ENCODE data around the gene TMEM126A.
A peak's percentile ranks its signal among the peaks of the same experiment; 100 is the strongest.
"Not testable (repeated sequence)": the region's sequence is repeated elsewhere in the genome, so short reads cannot be mapped to it uniquely, and the experiment has no call there.

TMEM126A gene

DNA sequence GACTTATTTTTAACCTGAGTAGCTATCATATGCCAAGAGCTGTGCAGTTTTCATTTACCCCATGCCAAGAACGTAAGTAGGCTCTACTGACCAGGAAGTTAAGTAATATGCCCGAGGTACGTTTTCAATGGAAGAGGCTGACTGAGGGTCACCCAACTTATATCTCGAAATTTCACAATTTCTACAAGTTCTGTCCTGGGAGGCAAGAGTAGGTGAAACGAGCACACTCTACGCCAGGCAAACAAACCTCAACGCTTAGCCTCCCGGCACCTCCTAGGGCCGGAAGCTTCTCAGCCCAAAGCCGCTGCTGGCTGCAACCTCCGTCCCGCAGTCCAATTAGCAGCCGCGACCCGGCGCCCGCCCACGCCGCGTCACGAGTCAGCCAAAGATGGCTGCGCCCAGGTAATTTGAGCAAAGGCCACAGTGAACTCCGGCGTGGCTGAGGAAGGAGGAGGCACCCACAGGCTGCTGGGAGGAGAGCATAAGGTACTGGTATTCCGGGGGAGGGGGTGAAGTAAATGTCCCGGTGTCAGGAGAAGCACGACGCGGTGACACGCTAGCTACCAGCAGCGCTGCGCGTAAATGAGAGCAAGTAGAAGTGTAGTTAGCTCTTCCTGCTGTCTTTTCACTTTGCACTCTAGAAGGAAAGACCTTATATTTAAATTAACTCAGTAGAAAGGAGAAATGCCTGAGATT lies at the start of gene TMEM126A:
TSS of gene TMEM126A (plus strand) at position 364 of the 696 bp plus-strand sequence. CDS start 2,289 bp downstream, outside the sequence.
- DNase-seq (ENCODE audit: low spot score) = peak; percentile 84
- TF ChIP-seq, protein P1, sequence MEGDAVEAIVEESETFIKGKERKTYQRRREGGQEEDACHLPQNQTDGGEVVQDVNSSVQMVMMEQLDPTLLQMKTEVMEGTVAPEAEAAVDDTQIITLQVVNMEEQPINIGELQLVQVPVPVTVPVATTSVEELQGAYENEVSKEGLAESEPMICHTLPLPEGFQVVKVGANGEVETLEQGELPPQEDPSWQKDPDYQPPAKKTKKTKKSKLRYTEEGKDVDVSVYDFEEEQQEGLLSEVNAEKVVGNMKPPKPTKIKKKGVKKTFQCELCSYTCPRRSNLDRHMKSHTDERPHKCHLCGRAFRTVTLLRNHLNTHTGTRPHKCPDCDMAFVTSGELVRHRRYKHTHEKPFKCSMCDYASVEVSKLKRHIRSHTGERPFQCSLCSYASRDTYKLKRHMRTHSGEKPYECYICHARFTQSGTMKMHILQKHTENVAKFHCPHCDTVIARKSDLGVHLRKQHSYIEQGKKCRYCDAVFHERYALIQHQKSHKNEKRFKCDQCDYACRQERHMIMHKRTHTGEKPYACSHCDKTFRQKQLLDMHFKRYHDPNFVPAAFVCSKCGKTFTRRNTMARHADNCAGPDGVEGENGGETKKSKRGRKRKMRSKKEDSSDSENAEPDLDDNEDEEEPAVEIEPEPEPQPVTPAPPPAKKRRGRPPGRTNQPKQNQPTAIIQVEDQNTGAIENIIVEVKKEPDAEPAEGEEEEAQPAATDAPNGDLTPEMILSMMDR (IDR thresholded peaks at IDR 0.05; ENCODE audit: extremely low read depth, missing control alignments) = no peak

DNA sequence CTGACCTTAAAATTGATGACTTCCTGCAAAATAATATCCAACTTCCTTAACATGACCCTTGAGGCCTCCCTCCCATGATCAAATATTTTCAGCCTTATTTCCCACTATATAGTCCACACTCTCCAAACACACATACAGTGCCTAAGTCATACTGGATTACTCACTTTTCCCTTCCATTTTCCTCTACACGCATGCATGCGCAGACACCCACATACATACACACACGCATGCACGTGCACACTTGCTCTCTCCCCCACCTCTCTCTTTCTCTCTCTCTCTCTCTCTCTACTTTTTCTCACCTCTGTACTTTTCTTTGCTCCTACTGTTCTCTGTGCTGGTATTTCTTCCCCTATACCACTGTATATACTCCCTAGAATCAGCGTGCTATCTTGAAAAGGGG lies 48.7 kb upstream of the TMEM126A start:
- TF ChIP-seq, protein P1 (IDR thresholded peaks at IDR 0.05; ENCODE audit: extremely low read depth, missing control alignments) = no peak
- no peak for DNase-seq (ENCODE audit: low spot score)

DNA sequence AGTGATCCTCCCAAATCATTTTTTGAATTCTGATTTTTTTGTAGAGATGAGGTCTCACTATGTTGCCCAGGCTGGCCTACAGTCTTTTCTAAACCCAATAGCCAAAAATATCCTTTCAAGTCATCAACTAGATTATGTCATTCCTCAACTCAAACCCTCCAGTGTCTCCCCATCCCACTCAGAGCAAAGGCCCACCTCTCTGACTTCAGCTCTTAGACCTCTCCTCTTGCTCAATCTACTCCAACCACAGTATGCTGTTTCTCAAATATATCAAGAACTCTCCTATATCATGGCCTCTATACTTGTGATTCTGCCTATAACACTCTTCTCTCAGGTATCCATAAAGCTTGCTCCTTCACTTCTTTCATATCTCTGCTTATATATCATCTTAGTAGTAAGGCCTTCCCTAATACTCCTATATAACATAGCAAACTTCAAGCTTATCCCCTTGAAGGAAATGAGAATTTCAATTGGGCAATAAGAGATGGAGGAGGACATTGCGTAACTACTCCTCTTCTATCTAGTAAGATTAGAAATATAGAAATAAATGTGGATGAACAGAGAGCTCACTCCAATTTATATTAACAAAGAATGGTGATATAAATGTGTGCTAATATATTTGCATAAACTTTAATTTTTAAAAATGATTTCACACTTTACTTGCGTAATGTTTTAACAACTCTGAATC lies 45.1 kb upstream of the TMEM126A start:
- no peak for DNase-seq (ENCODE audit: low spot score)
- TF ChIP-seq, protein P1 (IDR thresholded peaks at IDR 0.05; ENCODE audit: extremely low read depth, missing control alignments) = no peak

DNA sequence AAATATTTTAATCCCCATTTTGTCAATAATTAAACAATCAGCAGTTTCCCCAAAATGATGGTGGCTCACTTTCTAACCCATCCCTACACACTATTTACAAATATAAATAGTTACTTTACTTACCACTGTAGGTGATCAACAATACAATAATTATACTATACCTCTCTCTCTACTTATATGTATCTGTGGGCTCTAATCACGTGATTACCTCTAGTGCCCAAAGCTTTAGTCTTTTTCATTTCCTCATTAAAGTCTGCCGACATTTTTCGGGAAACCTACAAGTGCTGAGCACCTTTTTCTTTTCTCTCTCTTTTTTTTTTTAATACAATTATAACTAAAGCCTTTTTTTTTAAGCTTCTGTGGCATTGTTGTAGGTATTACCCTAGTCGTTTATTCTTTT lies 44.5 kb upstream of the TMEM126A start:
- no peak for DNase-seq (ENCODE audit: low spot score)
- TF ChIP-seq, protein P1 (IDR thresholded peaks at IDR 0.05; ENCODE audit: extremely low read depth, missing control alignments) = no peak

DNA sequence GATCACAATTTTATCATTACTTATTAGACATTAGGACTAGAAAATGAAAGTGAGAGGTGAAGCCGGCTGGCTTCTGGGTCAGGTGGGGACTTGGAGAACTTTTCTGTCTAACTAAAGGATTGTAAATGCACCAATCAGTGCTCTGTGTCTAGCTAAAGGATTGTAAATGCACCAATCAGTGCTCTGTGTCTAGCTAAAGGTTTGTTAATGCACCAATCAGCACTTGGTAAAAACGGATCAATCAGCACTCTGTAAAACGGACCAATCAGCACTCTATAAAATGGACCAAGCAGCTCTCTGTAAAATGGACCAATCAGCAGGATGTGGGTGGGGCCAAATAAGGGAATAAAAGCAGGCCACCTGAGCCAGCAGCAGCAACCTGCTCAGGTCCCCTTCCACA lies 41.5 kb upstream of the TMEM126A start:
- DNase-seq (ENCODE audit: low spot score) = not testable (repeated sequence)

DNA sequence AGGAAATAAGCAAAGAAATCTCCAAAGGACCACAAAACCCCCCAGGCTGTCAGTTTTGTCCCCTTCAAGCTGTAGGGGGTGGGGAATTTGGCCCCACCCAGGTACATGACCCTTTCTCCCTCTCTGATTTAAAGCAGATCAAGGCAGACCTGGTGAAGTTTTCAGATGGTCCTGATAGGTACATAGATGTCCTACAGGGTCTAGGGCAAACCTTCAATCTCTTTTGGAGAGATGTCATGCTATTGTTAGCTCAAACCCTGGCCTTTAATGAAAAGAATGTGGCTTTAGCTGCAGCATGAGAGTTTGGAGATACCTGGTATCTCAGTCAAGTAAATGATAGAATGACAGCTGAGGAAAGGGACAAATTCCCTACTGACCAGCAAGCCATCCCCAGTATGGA lies 39.1 kb upstream of the TMEM126A start:
- not testable (repeated sequence) for DNase-seq (ENCODE audit: low spot score)

DNA sequence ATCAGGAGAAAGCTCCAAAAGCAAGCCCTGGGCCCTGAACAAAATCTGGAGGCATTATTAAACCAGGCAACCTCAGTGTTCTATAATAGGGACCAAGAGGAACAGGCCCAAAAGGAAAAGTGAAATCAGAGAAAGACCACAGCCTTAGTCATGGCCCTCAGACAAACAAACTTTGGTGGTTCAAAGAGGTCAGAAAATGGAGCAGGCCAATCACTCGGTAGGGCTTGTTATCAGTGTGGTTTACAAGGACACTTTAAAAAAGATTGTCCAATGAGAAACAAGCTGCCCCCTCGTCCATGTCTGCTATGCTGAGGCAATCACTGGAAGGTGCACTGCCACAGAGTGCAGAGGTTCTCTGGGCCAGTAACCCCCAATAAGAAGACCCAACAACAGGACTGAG lies 38.5 kb upstream of the TMEM126A start:
- DNase-seq (ENCODE audit: low spot score) = not testable (repeated sequence)

DNA sequence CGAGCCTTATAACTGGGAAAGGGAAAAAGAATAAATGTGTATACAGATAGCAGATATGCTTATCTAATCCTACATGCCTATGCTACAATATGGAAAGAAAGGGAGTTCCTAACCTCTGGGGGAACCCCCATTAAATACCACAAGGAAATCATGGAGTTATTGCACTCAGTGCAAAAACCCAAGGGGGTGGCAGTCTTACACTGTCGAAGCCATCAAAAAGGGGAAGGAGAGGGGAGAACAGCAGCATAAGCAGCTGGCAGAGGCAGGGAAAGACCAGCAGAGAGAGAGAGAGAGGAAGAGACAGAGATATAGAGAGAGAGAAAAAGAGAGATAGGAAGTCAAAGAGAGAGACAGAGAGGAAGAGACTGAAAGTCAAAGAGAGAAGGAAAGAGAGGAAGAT lies 36.1 kb upstream of the TMEM126A start:
- not testable (repeated sequence) for DNase-seq (ENCODE audit: low spot score)

DNA sequence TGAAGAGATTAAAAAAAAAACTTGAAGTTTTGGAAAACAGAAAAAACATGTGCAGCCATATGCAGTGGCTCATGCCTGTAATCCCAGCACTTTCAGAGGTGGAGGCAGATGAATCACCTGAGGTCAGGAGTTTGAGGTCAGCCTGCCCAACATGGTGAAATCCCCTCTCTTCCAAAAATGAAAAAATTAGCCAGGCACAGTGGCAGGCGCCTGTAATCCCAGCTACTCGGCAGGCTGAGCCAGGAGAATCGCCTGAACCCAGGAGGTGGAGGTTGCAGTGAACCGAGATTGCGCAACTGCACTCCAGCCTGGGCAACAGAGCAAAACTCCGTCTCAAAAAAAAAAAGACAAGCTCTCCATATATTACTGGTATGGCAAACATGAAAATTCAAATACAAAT lies 28.3 kb upstream of the TMEM126A start:
- no peak for DNase-seq (ENCODE audit: low spot score)
- TF ChIP-seq, protein P1 (IDR thresholded peaks at IDR 0.05; ENCODE audit: extremely low read depth, missing control alignments) = no peak

Data from GM20000 (cell line).